HTERT RPE-1 (cell line): ENCODE measurements around the gene ITGA5.

Experiments used
- in situ Hi-C: fragments of 300-500 bp; cut with MboI; formaldehyde crosslinking; loops from 4 replicates; pipeline ENCODE4 v1.14.3; 2020; ENCODE audit warnings: low sequenced_read_pairs

Gene ITGA5

DNA sequence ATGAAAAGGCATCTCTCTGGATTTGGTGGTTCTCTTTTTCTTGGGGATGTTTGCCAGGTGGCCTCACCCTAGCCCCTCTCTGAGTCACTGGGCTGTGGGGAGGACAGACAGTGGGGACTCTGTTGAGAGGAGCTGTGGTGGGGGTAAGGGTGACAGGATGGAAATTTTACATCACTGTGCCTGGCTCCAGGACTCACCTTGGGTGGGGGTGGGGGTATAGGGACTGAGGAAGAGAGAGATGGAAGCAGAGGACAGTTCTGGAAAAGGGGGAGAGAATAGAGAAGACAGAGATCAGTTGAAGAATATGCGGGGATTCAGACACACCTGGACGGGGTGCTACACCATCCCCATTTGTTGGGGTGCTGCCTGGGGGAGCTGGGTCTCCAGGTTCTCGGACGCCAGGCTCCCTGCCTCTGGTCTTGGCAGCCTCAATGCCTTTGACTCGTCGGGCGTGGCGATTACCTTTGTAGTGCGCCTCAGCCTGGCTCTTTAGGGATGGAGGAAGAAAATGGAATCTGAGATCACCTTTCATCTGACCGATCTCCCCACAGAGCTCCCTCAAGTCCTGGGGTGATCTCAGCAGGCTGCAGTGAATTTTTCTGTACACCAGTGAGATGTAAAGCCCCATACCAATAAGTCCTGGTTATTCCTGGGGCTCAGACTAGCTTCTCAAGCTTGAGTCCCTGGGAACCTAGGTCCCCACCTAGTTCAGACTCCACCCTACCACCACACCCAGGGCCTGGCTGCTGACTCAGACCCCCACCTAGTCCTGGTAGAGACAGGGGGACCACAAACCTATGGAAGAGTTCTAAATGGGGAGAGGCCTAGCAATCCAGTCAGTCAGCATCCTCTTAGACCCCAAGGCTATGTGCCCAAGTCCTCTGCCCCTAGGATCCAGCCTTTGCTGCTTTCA lies 45.2 kb downstream of the ITGA5 start:
- in situ Hi-C loops, result no loop called here

DNA sequence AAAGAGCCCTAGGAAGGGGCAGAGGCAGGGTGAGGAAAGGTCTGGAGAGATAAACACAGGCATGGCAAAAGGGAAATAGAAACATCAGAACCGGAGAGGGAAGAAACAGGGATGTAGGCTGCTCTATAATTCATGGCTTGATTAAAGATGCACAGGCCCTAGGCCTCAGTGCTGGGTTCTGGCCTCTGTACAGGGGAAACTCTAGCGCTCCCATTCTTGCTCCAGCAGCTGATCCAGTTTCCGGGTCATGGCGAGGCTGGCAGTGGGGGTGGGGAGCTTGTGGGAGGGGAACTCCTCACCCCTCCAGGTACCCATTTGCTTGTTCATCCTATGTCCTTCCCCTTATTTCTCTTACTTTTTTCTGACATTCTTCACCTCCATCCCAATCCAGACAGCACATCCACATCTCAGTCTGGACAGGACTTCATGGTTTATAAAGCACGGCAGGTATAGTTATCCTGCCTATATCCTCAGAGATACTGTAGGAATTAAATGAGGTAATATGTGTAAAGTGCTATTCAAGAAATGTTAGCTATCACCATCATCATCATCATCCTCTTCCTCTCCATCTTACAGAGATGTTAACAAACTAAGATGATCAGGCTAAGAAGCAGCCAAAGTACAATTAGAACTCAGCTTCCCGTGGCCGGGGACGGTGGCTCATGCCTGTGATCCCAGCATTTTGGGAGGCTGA lies 46.8 kb downstream of the ITGA5 start:
- in situ Hi-C loops, result no loop called here

DNA sequence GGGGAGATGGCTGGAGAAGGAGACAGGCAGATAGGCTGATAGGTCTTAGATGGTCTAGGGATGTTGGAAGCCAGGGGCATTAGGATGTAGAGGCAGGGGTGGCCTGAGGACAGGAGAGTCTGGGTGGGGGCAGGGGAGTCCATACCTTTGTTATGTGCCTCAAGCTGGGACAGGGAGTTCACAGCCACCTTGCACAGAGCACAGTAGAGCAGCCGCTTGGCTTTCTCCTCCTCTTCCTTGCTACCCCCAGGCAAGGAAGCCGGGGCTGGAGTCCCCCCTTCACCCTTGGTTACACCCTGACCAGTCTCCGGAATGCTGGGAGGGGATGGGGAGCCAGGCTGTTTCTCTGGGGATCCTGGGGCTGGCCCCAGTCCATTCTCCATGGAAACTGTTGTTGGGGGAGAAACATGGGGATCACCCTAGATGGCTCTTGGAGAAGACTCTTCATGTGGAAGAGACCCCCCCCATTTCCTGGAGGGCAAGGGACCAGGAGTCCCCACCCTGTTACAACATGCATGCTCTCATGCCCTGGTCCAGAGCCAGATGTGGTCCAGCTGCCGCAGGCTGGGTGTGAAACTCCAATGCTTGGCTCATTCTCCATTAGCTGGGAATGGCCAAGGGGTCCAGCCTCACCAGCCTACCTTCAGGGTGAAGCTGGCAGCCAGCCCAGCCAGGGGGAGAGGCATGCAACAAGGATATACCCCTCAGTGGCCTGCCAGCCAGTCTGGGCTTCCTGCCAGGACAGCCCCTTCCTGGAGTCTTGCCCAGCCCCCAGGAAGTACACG lies 47.5 kb downstream of the ITGA5 start:
- in situ Hi-C loops, result no loop called here

DNA sequence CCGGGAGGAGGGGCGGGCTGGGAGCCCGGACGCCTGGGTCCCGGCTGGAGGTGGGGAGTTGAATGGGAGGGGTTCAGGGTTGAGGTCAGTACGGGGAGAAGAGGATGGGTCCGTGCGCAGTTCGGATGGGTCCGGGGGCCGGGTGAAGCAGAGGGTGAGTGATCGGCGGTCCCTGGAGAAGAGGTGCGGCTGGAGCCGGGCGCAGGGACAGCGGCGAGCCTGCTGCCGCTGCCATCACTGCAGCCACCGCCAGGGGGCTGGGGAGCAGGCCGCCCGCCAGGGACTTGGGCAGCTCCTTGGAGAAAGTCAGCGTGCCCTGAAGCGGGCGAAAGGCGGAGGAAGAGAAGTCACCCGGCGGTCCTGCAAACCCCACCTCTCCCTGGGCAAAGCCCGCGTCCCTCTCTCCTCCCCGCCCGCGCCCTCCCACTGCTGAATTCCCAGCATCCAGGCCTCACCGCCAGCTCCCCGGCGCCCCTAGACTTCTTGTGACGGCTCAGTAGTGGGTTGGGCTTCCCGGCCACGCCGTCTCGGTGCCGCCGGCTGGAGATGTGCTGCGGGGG lies 48.8 kb downstream of the ITGA5 start:
- in situ Hi-C loops, result no loop called here

DNA sequence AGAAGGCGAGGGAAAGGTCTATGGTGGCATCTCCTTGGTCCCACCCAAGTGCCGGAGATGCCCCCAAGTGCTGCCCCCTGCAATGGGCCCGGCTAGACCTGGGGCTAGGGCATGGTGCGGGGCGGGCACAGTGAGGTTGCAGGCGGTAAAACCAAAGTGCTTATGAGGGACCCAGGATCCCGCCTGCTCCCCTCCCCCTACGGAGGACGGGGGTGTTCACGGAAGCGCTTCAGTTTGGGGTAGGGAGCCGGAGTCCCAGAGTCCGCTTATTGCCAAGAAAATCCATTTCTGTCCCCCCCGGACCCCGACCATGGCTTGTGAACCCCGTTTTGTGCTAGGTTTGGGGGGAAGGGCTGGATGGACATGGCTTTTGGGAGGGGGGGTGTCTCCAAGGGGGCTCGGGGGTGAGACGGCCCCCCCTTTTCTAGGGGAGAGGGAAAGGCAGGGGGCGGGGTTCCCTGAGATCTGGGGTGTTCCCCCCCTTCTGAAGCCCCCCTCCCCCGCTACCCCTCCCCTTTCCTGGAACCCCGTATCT lies 49.4 kb downstream of the ITGA5 start:
- in situ Hi-C loops, result no loop called here

DNA sequence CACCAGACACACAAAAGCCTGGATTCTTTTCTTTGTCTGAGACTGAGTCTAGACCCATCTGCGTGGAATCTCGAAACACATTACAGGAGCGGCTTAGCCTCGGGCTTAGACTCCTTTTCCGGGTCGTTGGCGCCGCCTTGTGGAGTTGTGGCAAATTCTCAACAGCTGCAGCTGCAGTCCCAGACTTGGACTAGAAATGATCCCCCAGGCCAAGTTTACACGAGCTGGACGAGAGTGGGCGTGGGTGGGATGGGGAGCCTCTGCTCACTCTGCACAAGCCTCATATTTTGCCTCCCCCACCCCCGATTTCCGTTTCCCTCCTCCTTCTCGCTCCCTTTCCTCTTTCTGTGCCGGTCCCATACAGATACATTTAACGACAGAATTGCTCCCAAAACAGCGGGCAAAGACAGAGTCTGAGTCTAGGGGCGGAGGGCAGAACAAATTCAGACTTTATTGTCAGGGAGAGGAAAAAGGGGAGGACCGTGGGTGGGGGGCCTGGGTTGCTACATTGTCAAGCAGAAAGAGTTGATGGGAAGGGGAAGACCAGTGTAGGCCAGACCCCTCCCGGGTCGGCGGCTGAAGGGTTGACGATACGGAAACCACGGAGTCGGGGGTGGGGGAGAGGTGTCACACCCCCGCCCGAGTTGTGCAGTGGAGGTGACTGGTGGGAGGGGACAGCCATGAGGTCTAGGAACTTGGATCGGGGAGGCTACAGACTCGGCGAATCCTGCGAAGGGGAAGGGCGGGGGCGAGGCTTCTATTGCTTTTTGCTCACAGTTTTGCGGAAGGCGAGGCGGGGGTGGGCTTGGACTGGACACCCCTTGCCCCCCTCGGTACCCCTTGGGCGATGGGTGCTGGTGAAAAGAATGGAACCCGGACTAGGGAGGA lies 50.1 kb downstream of the ITGA5 start:
- in situ Hi-C loops, result no loop called here

DNA sequence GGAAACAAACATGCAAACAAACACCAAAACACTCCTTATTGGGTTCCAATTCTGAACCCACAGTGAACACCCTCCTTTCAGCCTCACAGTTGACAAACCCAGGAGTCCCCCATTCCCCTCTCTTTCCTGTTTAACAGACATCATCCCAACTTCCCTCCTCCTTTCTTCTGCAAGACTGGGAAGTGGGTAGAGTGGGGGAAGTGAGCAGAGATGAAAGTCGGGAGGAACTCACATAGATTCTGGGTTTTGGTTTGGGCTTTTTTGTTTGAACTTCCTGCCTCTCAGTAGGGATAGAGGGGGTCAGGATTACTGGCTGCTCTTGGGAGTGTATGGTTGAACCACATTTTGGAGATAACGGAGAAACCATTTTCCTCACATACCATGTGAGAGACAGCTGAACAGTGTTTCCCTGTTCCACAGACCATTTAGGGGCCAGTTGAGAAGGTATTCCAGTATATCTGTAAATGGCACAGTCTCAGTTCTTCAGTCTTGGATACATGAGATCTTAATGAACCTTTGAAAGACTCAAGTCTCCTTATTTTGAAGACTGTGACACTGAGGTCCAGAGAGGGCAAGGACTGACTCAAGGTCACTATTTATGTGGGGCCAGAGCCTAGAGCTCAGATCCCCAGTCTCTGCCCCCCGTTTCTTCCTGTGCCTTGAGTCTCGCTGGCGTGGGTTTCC lies 50.9 kb downstream of the ITGA5 start:
- in situ Hi-C loops, result no loop called here

DNA sequence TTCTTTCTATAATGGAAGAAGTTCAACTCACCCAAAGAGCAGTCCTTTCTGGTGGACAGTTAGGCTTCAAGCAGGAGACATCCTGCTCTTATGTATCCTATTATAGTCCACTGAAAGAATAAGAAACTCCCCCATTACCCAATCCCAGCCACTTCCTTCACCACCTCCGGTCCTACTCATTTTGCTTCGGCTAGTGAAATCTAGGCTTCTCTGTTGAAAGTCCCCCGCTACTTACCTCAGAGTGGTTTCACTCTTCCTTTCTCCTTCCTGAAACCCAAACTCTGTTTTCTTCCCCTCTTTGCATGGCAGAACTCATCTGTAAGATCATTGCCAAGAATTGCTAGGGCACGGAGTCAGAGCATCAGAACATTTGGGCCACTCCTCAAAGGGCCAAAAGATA lies 54.7 kb downstream of the ITGA5 start, which contains the start of gene GPR84:
Gene GPR84, minus strand, starts transcription at position 74 of the 400 bp plus-strand sequence. CDS start 635 bp downstream, outside the sequence.
- in situ Hi-C loops, result no loop called here

DNA sequence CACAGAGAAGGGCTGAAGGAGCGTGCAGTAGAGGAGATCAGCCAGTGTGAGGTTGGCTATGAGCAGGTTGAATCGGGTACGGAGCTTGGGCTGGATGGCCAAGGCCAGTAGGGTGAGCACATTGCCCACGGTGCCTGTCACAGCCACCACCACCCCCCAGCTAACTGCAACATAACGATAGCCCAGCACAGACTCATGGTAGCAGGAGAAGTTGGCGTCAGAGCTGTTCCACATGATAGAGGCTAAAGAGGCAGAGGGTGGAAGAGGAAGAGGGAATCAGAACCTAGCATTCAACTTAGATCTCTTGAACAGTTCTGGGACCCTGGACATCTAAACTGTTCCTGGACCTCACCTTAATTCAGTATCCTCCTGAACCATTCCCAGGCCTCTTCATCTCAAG lies 55.4 kb downstream of the ITGA5 start:
- in situ Hi-C loops, result no loop called here

DNA sequence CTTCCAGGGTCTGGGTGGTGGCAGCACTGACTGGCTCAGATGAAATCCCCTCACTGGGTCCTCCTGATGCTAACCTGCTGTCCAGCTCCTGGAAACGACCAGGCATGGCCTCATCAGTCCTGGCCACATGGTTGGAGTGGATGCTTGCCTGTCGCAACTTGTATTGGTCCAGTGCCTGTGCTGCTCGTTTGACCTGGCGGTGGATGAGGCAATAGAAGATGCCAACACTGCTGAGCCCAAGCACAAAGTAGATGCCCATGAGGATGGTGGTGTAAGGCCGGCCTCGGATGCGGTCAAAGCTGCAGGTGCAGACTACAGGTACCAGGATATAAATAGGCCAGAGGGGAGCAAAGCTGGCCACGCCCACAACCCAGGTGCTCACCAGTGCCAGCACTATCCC lies 56.0 kb downstream of the ITGA5 start:
- in situ Hi-C loops, result no loop called here

DNA sequence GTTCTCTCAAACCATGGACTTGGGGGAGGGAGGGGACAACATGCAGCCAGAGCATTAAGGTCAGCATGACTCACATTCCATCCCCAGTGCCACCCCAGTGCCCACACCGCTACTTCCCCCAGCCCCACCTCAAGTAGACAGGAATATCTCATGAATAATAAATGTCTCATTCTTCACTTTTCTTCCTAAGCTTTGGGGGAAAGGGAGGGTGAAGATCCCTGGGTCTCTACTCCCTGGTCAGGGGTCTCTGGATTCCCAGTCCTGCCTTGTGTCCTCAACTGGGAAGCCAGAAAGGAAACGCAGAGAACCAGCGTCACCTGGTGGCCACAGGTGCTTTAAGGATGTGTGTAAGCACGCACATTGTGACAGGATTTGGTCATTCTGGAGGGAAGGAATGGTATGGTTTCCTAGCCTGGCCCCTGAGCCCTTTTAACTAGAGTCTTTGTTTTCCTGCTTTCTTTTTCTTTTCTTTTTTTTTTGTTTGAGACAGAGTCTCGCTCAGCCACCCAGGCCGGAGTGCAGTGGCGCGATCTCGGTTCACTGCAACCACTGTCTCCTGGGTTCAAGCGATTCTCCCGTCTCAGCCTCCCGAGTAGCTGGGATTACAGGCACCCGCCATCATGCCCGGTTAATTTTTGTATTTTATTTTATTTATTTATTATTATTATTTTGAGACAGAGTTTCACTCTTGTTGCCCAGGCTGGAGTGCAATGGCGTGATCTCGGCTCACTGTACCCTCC lies 58.2 kb downstream of the ITGA5 start:
- in situ Hi-C loops, result no loop called here

DNA sequence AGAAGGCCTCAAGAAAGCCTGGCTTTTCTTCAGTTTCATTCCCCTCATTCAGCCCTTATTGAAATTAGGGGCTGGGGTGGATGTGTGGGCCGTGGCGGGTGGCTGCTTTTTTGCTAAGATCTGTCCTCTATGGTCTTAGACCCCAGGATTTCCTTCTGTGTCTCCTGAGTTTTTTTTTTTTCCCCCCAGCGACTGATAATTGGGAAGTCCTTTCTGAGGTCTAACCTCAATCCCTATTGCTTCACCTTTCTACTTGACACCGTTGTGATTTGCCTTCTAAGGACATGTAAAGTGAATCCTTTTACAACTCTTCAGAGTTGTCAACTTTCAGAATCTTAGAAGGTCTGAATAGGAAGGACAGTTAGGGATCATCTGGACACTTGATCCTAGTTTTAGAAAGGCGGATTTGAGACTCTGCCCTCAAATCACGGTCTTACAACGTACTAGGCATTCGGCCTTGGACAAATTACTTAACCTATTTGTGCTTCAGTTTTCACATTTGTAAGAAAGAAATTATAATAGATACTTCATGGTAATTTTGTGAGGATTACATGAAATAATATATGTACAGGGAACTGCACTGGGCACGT lies 59.2 kb downstream of the ITGA5 start:
- in situ Hi-C loops, result no loop called here

DNA sequence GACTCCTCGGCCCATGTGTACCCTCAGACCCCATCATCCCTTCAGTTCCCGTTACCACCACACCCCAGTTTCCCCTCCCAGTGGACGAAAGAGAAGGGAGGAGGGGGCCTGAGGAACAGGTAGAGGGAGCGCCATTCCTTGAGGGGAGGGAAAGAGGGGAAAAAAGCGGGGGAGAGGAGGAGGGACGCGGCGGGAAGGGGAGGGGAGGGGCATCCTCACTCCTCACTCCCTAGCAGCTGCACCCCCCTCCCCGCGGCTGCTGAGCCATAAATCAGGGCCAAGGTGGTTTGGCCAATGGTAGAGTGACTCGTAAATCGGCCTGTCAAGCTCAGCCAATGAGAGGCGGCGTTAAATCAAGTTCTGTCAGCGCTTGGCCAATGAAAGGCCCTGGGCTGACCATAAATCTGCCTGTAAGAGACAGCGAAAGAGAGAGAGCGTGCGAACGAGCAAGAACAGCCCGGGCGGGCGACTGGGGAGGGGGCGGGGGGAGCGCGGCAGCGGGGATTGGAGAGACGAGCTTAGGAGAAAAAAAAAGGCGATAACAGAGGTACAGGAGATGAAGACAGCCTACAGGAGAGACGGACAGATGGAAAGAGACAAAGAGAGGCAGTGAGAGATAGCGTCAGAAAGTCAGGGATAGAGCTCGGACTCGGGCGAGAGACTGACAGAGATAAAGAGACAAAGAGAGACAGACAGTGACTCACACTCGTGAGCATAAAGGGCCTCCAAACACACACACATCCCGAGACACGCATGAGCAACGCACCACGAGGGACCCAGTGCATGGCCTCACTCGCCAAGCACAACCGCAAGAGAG lies 59.9 kb downstream of the ITGA5 start:
- in situ Hi-C loops, result no loop called here

DNA sequence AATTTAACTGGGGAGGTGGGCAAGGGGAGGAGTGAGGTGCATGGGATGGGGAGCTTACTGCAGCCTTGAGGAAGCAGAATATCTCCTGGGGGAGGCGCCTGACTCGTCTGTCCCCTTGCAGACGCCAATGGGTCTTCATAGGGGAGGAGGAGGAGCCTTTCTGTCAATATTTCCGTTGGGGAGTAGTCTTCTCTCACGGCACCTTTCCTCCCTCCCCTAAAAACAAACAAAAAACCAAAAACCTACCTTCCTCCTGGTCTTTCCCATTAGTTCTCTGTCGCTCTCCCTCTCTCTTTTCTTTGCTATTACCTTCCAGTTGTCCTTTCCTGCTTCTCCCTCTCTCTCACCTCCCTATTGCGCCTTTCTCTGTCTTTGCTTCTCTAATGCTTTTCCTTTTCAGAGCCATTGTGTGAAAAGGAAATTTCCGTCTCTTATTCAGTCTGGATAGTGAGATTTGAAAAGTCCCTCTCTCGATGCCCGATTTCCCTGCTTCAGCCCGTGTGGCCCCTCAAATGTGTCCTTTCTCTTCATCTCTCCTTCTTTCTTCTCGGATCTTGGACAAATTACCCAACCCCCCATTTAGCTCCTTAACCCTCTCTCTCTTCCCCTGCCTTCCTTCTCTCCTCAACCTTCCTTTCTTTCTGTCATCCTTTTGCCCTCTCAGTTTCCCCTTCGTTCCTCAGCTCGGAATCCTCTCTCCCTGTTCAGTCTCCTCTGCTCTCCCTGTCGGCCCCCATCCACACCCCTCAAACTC lies 60.7 kb downstream of the ITGA5 start:
- in situ Hi-C loops, result no loop called here

DNA sequence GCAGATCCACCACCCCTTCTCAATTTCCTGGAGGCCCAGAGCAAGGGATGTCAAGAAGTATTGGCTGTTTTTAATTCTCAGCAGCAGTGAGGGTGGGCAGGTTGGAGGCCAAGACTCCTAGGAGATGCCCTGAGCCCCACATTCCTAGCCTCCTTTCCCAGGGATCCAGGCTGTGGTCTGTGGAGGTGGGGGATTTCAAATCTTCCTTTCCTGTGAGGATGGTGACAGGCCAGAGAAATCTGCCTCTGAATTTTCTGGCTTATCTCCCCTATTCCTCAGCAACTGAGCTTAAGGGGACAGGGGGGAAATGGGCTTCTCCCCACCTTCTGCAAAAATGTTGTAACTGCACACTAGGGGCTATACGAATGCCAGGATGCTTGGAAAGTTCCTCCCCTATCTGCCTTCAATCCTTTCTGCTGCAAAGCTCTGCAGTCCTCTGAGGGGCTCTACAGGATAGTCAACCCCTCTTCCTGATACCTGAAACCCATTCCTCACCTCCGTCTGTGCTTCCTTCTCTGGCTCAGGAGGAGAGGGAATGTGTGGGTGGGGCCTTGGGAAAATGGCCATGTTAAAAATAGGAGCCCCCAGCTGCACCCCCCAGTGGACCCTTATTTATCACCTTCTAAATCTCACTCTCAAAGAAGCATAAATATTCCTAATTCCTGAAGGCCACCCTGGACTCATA lies 61.4 kb downstream of the ITGA5 start:
- in situ Hi-C loops, result no loop called here

DNA sequence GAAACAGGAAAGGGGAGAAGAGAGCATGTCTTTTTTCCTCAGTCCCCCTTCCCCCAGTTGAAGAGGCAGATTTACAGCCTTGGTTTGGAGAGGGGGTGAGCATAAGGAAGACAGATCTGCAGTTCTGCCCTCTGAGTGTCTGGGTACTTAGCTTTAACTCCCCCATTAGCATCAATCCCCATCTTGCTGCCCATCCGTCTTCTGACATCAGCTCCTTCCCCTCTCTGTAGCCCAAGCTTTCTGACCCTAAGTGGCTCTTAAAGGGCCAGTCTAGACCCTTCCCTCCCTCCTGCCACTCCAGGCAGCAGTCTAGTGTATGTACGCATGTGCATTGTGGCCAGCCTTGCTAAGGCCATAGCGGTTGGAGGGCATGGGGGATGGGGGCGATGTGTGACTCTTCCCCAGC lies 62.1 kb downstream of the ITGA5 start:
- in situ Hi-C loops, result no loop called here
